Panc1 (cell line): Measurements from ENCODE around the gene FZD2. TPM values are rescaled to one million over a fixed set of nuclear protein-coding genes. Genes with fewer than 3 reads are reported as not detected.
A peak's percentile ranks its signal among the peaks of the same experiment; 100 is the strongest.

Experiments
- ATAC-seq: fragments of 200-7000 bp; cut with Tn5 transposase; 2 replicates; pipeline ENCODE4 v1.9.1; 2020; ENCODE audit warnings: mild to moderate bottlenecking, moderate library complexity
- BruUV-seq: library from RNA; stranded (reverse); fragments of 400-500 nt; replicated peaks from 2 replicates; lab custom pipeline; 2021; lab: Mats Ljungman, UMichigan
- CTCF ChIA-PET: fragments of 300-600 bp; sonication (Branson Sonifier 250); formaldehyde crosslinking; loops from one replicate; lab custom pipeline; 2022; ENCODE audit warnings: antibody characterized with exemption; lab: Charles Lee
- POLR2A ChIA-PET: fragments of 300-600 bp; sonication (Branson Sonifier 250); formaldehyde crosslinking; loops from one replicate; lab custom pipeline; 2022; ENCODE audit warnings: antibody characterized with exemption; lab: Charles Lee
- DNase-seq: peaks from one replicate; pipeline ENCODE4 v3.0.0-alpha.2; 2010; ENCODE audit warnings: low read depth, low spot score
- H3K27ac ChIP-seq: 2 replicates; pipeline ENCODE4 v1.5.1; 2011; ENCODE audit warnings: mild to moderate bottlenecking, low read length, inconsistent platforms
- H3K27me3 ChIP-seq: fragments of 200-500 bp; sonication (Bioruptor generic); 2 replicates; pipeline ENCODE4 v1.6.0; 2014; ENCODE audit warnings: low read length, inconsistent platforms; ENCODE audit not compliant: control insufficient read depth, insufficient read depth
- H3K36me3 ChIP-seq: fragments of 200-500 bp; sonication (Bioruptor generic); 2 replicates; pipeline ENCODE4 v1.5.1; 2014; ENCODE audit warnings: inconsistent platforms, mild to moderate bottlenecking, low read length, moderate library complexity; ENCODE audit not compliant: control insufficient read depth, insufficient read depth
- H3K4me1 ChIP-seq: 2 replicates; pipeline ENCODE4 v1.5.1; 2011; ENCODE audit warnings: inconsistent platforms, mild to moderate bottlenecking, low read length, moderate library complexity; ENCODE audit not compliant: control insufficient read depth, insufficient read depth
- H3K4me3 ChIP-seq, 2 experiments: 2 replicates each; pipeline ENCODE4 v1.5.1; 2011 to 2012; ENCODE audit warnings: low read depth in 2 of 2, low read length in 2 of 2, mild to moderate bottlenecking in 2 of 2, inconsistent platforms in 1 of 2, moderate library complexity in 1 of 2
- H3K9me3 ChIP-seq: fragments of 200-500 bp; sonication (Bioruptor generic); 2 replicates; pipeline ENCODE4 v1.5.1; 2014; ENCODE audit warnings: low read depth, mild to moderate bottlenecking, inconsistent platforms, low read length, moderate library complexity; ENCODE audit not compliant: control insufficient read depth, insufficient read depth
- POLR2AphosphoS5 ChIP-seq: IDR thresholded peaks from 2 replicates; pipeline ENCODE4 v1.6.1; 2012; ENCODE audit warnings: mild to moderate bottlenecking, low read depth, low read length, moderate library complexity
- SIN3A ChIP-seq: IDR thresholded peaks from 2 replicates; pipeline ENCODE4 v1.6.1; 2012; ENCODE audit warnings: low read depth, mild to moderate bottlenecking, low read length, moderate library complexity, borderline replicate concordance; ENCODE audit not compliant: insufficient read depth
- TCF7L2 ChIP-seq: IDR thresholded peaks from 2 replicates; pipeline ENCODE4 v1.6.1; 2011; ENCODE audit warnings: mild to moderate bottlenecking, low read depth, low read length, inconsistent platforms
- in situ Hi-C: cut with HindIII; loops from 2 replicates; pipeline ENCODE4 v1.10.0; 2016; ENCODE audit warnings: low sequenced_read_pairs, low pct_unique_long_range_greater_than_20kb
- intact Hi-C: fragments of 100-400 bp; cut with micrococcal nuclease; formaldehyde crosslinking; loops from one replicate; pipeline ENCODE4 v1.10.0; 2022; ENCODE audit not compliant: unreplicated experiment
- total RNA-seq: library from RNA; stranded (reverse); gene quantifications from one replicate; pipeline ENCODE4 v1.2.1, GENCODE V29; 2021; ENCODE audit not compliant: unreplicated experiment
- TF ChIP-seq, protein P1 (sequence below), 2 experiments: IDR thresholded peaks; 2 replicates each; pipeline ENCODE4 v1.6.1; 2011 to 2012; ENCODE audit warnings: low read depth in 2 of 2, control low read depth in 1 of 2, low read length in 1 of 2, mild to moderate bottlenecking in 1 of 2, moderate library complexity in 1 of 2; ENCODE audit not compliant: insufficient read depth in 1 of 2
- TF ChIP-seq, protein P2 (sequence below): fragments of 450-650 bp; IDR thresholded peaks from 2 replicates; pipeline ENCODE4 v1.5.1; 2017; ENCODE audit warnings: mild to moderate bottlenecking

Gene FZD2
- total RNA-seq, 1 experiment from 2014 or later = 35.4 TPM

DNA sequence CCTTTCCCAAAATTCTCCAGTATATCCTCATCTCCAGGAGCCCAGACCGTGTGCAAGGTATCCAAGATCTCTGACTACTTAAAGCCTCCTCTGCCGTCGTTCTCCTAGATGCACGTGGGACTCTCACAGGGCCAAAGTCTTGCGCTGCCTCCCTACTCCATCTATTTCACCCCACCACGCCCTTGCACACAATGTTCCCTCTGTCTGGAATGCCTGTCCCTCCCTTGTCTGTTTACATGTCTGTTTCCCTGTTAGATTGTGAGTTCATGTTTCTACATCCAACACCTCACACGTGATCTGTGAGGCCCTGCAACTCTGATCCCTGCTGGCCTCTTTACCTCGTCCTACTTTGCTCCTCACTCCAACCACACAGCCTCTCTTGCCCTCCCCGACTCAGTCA lies 4.9 kb upstream of the FZD2 start:
- Histone ChIP-seq H3K4me1 (peaks cover 24% of the 10 kb centered on the region), H3K27me3 (no peaks in the 10 kb centered on the region), H3K9me3 (no peaks in the 10 kb centered on the region), H3K4me3 (no peak overlapping the region), H3K36me3 (peaks cover 2% of the 10 kb centered on the region; the same call in 1 of the 2 replicates), H3K27ac (peak overlapping the region; percentile 26; the same call in 1 of the 2 replicates)
- no TSS peak for BruUV-seq
- ATAC-seq = no peak
- in situ Hi-C loops = no loop called here
- no peak for DNase-seq
- intact Hi-C loops = no loop called here
- CTCF ChIA-PET = no interaction called here
- POLR2A ChIA-PET = no interaction called here
- TF ChIP-seq POLR2AphosphoS5 = no peak
- TF ChIP-seq, protein P1, sequence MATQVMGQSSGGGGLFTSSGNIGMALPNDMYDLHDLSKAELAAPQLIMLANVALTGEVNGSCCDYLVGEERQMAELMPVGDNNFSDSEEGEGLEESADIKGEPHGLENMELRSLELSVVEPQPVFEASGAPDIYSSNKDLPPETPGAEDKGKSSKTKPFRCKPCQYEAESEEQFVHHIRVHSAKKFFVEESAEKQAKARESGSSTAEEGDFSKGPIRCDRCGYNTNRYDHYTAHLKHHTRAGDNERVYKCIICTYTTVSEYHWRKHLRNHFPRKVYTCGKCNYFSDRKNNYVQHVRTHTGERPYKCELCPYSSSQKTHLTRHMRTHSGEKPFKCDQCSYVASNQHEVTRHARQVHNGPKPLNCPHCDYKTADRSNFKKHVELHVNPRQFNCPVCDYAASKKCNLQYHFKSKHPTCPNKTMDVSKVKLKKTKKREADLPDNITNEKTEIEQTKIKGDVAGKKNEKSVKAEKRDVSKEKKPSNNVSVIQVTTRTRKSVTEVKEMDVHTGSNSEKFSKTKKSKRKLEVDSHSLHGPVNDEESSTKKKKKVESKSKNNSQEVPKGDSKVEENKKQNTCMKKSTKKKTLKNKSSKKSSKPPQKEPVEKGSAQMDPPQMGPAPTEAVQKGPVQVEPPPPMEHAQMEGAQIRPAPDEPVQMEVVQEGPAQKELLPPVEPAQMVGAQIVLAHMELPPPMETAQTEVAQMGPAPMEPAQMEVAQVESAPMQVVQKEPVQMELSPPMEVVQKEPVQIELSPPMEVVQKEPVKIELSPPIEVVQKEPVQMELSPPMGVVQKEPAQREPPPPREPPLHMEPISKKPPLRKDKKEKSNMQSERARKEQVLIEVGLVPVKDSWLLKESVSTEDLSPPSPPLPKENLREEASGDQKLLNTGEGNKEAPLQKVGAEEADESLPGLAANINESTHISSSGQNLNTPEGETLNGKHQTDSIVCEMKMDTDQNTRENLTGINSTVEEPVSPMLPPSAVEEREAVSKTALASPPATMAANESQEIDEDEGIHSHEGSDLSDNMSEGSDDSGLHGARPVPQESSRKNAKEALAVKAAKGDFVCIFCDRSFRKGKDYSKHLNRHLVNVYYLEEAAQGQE (IDR thresholded peaks at IDR 0.05; ENCODE audit: insufficient read depth in 1 of 2, low read depth in 2 of 2, low read length in 1 of 2) = no peak
- TF ChIP-seq SIN3A = no peak
- no peak for TF ChIP-seq TCF7L2
- TF ChIP-seq, protein P2, sequence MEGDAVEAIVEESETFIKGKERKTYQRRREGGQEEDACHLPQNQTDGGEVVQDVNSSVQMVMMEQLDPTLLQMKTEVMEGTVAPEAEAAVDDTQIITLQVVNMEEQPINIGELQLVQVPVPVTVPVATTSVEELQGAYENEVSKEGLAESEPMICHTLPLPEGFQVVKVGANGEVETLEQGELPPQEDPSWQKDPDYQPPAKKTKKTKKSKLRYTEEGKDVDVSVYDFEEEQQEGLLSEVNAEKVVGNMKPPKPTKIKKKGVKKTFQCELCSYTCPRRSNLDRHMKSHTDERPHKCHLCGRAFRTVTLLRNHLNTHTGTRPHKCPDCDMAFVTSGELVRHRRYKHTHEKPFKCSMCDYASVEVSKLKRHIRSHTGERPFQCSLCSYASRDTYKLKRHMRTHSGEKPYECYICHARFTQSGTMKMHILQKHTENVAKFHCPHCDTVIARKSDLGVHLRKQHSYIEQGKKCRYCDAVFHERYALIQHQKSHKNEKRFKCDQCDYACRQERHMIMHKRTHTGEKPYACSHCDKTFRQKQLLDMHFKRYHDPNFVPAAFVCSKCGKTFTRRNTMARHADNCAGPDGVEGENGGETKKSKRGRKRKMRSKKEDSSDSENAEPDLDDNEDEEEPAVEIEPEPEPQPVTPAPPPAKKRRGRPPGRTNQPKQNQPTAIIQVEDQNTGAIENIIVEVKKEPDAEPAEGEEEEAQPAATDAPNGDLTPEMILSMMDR = no peak

DNA sequence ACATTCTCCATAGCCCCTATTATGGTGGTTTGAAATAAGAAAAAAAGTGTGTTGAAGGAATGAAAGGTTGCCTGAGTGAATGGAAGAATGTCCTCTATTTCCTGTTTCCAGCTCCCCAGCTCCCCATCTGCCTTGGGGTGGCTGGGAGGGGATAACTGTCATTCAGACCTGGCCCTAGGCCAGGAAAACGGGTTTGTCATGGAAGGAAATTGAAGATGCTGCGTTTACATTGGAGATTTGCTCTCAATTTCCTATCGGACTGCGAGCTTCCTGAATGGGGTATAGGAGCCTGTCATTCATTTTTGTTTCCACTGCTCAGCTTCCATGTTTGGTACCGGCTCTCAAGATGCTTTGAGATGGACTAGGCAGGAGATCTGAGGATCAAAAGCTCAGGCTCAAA lies 2.2 kb upstream of the FZD2 start:
- ChIA-PET CTCF (interaction anchor here (0.9 kb wide), 1 partner anchor 86 kb away, joined by 3 read pairs; no protein-coding TSS in a partner anchor), POLR2A (no interaction called here)
- no peak overlapping the region for H3K4me3 ChIP-seq
- DNase-seq (no peak), ATAC-seq (no peak)
- in situ Hi-C loops (no loop called here), intact Hi-C loops (no loop called here)
- H3K27ac ChIP-seq = peak overlapping the region; percentile 94
- H3K36me3 ChIP-seq = peaks cover 2% of the 10 kb centered on the region; the same call in 1 of the 2 replicates
- H3K4me1 ChIP-seq = peaks cover 19% of the 10 kb centered on the region
- TF ChIP-seq, protein P2 = no peak
- H3K9me3 ChIP-seq = no peaks in the 10 kb centered on the region
- H3K27me3 ChIP-seq = no peaks in the 10 kb centered on the region
- no TSS peak for BruUV-seq
